Mucosa of descending colon (tissue), 3 donors: ENCODE results near the gene DDO. TPM values are rescaled to one million over a fixed set of nuclear protein-coding genes. Genes with fewer than 3 reads are reported as not detected.

Source experiments
- ATAC-seq: fragments of 200-7000 bp; cut with Tn5 transposase; one replicate; pipeline ENCODE4 v1.9.1; 2020; ENCODE audit warnings: mild to moderate bottlenecking, moderate library complexity
- DNase-seq, 3 donors: peaks; one replicate each; pipeline ENCODE4 v3.0.0-alpha.2; 2020
- H3K36me3 ChIP-seq: fragments of 200-600 bp; one replicate; pipeline ENCODE4 v1.8.0; 2021; ENCODE audit warnings: low read depth, mild to moderate bottlenecking
- H3K4me1 ChIP-seq: fragments of 200-600 bp; one replicate; pipeline ENCODE4 v1.8.0; 2021; ENCODE audit warnings: low read depth, mild to moderate bottlenecking
- H3K4me3 ChIP-seq: fragments of 200-600 bp; one replicate; pipeline ENCODE4 v1.8.0; 2021; ENCODE audit warnings: mild to moderate bottlenecking
- H3K9me3 ChIP-seq: fragments of 200-600 bp; one replicate; pipeline ENCODE4 v1.8.0; 2021; ENCODE audit warnings: mild to moderate bottlenecking
- intact Hi-C, 2 donors: fragments of 100-400 bp; cut with DNase I in 1 of 2; cut with micrococcal nuclease in 1 of 2; formaldehyde crosslinking; loops; one replicate each; pipeline versions ENCODE4 v1.11.0 to v1.11.1; 2022; cut with DNase I, micrococcal nuclease
- total RNA-seq, 3 donors: library from RNA; stranded (reverse); fragmentation: NEBNext Ultra II Directional in 2 of 3; extraction: Animal tissue kit (Norgen Biotek cat#: 25700) in 2 of 3; gene quantifications; one replicate each; pipeline versions ENCODE4 v1.2.1 to v1.2.4, GENCODE V29; 2021 to 2023
- TF ChIP-seq, protein P1 (sequence below): fragments of 200-600 bp; IDR thresholded peaks from one replicate; pipeline ENCODE4 v1.8.0; 2022; ENCODE audit warnings: antibody characterized with exemption, mild to moderate bottlenecking
- donor health status: DM: no; HTN: no; CAD: no; lungs with moderate emphysema.
- donor health status: DM: no; HTN: no; CAD: no.
- donor health status: DM: no; HTN: yes; CAD: no.

Gene DDO
- total RNA-seq, 3 donors from 2014 or later: 2.6 to 3.5 (median 3.4) TPM

DNA sequence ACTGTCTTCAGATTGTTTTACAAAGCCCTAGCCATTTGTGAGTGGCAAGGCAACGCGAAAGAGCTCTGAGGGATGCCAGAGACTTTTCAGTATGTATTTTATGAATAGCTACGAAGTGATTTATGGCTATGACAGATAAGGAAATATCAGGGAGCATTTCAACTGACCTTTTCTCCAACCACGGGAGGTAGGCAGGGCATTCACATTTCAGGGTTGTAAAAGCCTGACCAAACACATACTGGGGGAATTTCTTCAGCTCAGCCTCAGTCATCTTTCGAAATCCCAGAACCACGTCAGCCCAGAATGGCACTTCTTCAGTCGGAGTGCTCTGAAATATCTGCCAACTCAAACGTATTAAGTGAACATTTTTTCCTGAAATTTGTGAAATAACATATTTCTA, 10.8 kb downstream of the DDO start:
- no peak overlapping the region for H3K4me3 ChIP-seq
- ATAC-seq (peak; percentile 37), DNase-seq (no peak)
- no peaks in the 10 kb centered on the region for H3K4me1 ChIP-seq
- TF ChIP-seq, protein P1, sequence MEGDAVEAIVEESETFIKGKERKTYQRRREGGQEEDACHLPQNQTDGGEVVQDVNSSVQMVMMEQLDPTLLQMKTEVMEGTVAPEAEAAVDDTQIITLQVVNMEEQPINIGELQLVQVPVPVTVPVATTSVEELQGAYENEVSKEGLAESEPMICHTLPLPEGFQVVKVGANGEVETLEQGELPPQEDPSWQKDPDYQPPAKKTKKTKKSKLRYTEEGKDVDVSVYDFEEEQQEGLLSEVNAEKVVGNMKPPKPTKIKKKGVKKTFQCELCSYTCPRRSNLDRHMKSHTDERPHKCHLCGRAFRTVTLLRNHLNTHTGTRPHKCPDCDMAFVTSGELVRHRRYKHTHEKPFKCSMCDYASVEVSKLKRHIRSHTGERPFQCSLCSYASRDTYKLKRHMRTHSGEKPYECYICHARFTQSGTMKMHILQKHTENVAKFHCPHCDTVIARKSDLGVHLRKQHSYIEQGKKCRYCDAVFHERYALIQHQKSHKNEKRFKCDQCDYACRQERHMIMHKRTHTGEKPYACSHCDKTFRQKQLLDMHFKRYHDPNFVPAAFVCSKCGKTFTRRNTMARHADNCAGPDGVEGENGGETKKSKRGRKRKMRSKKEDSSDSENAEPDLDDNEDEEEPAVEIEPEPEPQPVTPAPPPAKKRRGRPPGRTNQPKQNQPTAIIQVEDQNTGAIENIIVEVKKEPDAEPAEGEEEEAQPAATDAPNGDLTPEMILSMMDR: no peak
- intact Hi-C loops: no loop called here
- no peaks in the 10 kb centered on the region for H3K9me3 ChIP-seq
- H3K36me3 ChIP-seq: no peaks in the 10 kb centered on the region

DNA sequence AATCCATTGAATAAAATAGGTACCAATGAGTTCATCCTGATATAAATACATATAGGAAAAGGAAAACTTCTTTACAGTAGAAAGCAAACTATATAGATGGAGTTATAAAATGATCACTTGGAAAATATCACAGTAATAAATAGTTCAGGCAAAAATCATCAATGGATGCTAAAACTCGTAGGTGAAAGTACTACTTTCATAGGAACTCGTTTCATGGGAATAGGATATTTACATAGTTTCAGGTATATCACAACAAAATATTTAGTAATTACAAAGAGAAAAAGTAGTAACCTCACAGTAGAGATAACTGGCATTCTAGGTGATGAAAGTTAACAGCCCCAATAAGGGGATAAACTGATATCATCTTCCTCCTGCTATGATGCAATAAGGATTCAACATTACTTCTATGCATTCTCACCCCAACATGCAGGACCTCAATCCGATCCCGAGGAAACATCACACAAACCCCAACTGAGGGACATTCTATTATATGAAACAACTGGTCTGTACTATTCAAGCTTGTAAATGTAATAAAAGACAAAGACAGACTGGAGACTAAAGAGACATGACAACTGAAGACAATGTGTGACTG, 13.7 kb downstream of the DDO start:
- no peaks in the 10 kb centered on the region for H3K36me3 ChIP-seq
- intact Hi-C loops: no loop called here
- ATAC-seq (no peak), DNase-seq (no peak)
- no peaks in the 10 kb centered on the region for H3K4me1 ChIP-seq
- TF ChIP-seq, protein P1: no peak
- no peaks in the 10 kb centered on the region for H3K9me3 ChIP-seq
- H3K4me3 ChIP-seq: no peak overlapping the region

GRCh38 chr6:110400208-110400607, 15.2 kb downstream of the DDO start:
- DNase-seq: no peak
- Histone ChIP-seq H3K4me3 (no peak overlapping the region), H3K9me3 (no peaks in the 10 kb centered on the region), H3K36me3 (no peaks in the 10 kb centered on the region), H3K4me1 (no peaks in the 10 kb centered on the region)
- intact Hi-C loops: no loop called here
- TF ChIP-seq, protein P1: no peak
- ATAC-seq: no peak

DNA sequence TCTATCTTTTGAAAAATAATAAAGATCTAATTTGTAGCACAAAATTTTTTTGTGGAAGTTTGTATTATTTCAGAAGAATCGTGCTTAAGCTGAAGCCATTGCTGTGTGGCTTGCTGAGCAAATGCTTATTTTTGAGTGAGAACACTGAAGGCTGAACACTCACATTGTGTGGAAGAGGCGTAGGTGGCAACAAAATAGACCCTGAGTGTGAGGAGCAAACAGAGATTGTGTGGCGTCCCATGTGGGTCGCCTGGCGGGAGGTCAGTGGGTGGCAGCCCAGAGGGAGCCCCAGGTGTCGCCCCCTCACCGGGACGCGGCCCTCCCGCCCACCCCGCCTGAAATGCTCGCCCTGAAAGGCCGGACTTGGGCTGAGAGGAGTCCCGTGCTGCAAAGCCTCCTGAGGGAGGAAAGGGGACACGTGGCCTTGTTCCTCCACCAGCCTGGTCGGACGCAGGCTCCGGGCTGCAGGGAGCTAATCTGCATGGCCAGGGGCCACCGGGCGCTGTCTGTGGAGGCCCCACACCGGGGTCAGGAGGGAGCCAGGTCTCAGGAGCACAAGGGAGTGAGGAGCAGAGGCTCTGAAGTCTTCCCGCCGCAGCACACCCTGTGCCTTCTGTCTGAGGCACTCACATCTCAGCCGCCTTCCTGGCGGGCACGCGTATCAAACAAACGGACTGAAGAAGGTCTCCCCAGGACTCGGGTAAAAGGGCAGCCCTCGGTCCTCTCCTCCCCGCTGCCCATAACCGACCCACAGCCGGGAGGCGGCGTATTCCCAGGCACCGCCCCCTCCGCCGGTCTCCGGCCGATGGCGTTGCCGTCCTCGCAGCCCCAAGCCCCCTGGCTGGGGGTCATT, 15.9 kb downstream of the DDO start:
- ATAC-seq (no peak), DNase-seq (no peak)
- Histone ChIP-seq H3K4me3 (no peak overlapping the region), H3K36me3 (no peaks in the 10 kb centered on the region), H3K9me3 (no peaks in the 10 kb centered on the region), H3K4me1 (no peaks in the 10 kb centered on the region)
- TF ChIP-seq, protein P1: no peak
- intact Hi-C loops: loop anchor here (10.0 kb wide), 2 partner anchors 225 to 695 kb away; partner anchors contain the start of gene WASF1 (in 2 of the 2)

DNA sequence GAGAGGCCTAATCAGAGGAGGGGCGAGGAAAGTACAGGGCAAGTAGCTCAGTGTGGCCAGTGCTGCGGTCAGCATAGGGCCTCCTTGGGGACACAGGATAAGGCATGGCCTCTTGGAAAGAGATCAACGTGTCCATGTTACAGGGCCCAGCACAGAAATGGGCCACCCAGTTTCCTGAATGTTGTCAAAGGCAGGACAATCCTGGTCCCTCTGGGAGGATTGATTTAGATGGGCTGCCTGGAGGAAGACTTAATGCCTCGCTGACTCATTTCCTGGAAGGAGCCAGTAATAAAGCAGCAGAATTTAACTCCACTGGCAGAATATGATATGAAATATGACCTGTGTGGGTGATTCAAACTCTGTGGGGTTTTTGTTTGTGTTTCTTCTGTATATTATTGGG, 16.6 kb downstream of the DDO start:
- no peak overlapping the region for H3K4me3 ChIP-seq
- H3K36me3 ChIP-seq: no peaks in the 10 kb centered on the region
- H3K9me3 ChIP-seq: no peaks in the 10 kb centered on the region
- ATAC-seq (no peak), DNase-seq (no peak)
- intact Hi-C loops: loop anchor here (10.0 kb wide), 2 partner anchors 224 to 694 kb away; partner anchors contain the start of gene WASF1 (in 2 of the 2)
- TF ChIP-seq, protein P1: no peak
- H3K4me1 ChIP-seq: no peaks in the 10 kb centered on the region
